Stimulated activated CD8-positive, alpha-beta memory T cell treated with anti-CD3 and anti-CD28 coated beads, Interleukin-4, amount 100 ng/mL, for 24 hours (primary cell): Measurements from ENCODE around the gene NETO2.
A peak's percentile ranks its signal among the peaks of the same experiment; 100 is the strongest.
"Not testable (repeated sequence)": the region's sequence is repeated elsewhere in the genome, so short reads cannot be mapped to it uniquely, and the experiment has no call there.

ENCODE experiments used
- DNase-seq: peaks from one replicate; pipeline ENCODE4 v3.0.0-alpha.2; 2020; ENCODE audit warnings: low read depth

NETO2 gene

DNA sequence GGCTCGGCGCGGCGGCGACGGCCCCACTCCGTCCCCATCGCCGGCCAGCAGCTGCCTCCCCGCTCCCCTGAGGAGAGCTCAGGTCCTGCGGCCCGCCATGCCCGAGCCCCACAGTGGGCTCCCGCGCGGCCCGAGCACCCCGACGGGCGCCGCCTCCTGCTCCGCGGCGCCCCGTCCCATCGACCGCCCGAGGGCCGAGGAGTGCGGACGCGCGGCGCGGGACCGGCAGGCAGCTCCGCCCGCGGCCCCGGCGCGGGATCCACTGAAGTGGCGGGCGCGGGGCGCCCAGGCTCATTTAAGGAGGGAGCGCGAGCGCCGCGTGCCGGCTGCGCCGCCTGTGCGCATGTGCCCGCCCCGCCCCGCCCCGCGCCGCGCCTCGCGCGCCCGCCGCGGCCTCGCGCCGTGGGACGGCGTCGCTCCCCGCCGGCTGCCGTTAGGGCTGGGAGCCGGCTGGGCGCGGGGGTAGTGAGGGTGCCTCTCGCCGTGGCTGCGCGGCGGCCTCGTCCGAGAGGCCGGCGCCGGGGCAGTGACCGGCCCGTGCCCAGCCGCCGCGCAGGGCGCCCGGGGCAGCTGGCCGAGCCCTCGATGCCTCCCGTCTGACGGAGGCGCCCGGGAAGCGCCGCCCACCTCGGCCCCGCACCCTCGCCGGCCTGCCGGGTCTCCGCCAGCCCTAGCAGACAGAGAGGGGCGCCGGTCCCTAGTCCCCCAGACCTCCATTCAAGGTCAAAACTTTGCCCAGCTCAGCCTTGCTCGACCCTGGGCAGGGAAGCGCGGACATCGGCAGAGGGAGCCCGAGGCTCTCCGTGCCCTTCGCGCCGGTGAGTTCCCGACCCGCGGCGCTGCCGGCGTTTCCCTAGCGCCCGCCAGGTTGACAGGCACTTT lies at the start of gene NETO2:
Gene NETO2, minus strand, starts transcription at position 269 of the 882 bp plus-strand sequence. CDS start 333 bp downstream, outside the sequence.
- peak; percentile 48 for DNase-seq

DNA sequence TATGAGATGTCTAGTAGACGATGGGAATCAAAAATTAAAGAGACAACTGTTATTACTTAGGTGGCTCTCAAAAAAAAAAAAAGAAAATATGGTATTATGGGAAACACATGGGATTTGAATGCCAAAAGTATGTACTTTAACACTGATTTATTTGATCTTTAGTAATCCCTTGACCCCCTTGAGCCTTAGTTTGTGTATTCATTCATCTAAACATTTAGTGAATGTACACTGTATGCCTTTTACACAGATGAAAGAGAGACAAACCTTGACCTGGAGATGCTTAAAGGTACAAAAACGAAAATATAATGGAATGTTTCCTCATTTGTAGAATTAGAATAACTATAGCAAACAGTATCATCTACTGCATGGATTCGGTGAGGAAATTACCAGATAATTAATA lies 38.6 kb upstream of the NETO2 start:
- DNase-seq = no peak

- not testable (repeated sequence) for DNase-seq
Measured at GRCh38 chr16:47181066-47181465, 37.3 kb upstream of the NETO2 start.

GRCh38 chr16:47180073-47180472 lies 36.3 kb upstream of the NETO2 start:
- DNase-seq = no peak

DNA sequence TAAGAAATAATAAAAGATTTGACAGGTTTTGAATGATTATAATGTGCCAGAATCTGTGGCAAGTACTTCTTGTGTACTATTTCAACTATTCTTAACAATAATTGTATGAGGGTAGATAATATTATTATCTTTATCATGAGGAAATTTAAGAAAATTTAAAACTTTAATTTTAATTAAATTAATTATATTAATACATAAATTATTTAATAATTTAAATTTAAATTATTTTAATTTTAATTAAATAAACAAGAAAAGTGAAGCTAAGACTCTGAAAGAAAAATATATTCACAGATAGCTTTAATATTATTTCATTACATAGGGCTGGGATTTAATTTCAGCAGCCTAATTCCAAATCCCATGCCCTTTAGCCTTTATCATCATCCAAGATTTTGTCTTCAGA lies 31.4 kb upstream of the NETO2 start:
- DNase-seq = no peak

- DNase-seq = no peak
Measured at GRCh38 chr16:47162670-47163420, 19.1 kb upstream of the NETO2 start.

DNA sequence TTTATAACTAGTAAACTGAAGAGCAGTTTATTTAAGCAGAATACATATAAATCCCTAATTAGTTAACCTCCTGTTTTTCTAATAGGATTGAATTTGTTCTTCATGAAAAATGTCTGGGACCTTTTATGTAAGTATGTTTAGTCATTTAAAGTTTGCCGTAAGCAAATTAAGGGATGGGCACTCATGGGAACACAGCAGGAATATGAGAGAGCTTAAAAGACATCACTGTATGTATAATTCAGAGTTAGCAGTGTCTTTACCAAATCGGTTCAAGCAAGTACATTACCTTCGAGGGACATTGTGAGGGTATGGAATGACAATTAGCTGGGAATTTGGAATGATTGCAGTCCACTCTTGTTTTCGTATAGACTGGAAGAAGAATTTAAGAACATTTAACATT lies 17.7 kb upstream of the NETO2 start:
- DNase-seq = no peak

DNA sequence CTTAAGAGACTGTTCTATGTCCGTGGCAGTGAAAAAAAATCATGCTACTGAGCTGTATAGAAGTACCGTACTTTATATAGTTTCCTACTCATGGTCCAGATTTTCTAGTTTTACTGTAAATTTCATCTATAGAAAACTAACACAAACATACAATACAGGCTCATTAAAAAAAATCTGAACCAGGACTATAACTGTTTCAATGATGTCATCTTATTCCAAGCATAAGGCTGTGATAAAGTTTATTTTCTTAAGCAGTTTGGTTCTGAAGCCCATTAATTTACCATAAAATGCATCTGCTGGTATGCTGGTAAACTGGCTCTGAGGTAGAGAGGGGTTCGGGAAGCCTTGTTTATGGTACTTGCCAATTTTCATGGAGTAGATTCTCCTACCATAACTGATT lies 16.7 kb upstream of the NETO2 start:
- DNase-seq = no peak

- no peak for DNase-seq
Measured at GRCh38 chr16:47158992-47159391, 15.2 kb upstream of the NETO2 start.

DNA sequence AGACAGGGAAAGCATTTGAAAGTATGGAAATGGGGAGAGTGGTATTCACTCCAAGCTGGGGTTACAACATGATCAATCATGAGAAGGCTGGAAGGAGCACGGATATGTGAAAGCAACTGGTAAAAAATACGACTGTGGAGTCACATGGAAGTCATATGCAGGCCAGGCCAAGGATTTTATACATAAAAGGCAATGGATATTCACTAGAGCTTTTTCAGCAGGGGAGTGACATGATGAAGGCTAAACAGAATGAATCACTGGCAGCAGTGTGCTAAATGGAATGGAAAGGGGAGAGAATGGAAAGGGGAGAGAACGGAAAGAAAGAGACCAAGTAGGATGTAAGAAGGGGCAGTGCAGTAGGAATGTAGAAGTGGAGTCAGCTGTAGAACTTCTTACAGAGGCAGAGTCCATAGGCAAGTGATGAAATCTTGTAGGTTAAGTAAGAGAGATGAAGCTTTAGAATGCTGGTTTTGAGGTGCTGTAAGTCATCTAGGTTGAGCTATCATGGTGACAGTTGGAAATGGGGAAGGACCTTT lies 13.0 kb upstream of the NETO2 start:
- DNase-seq = no peak

DNA sequence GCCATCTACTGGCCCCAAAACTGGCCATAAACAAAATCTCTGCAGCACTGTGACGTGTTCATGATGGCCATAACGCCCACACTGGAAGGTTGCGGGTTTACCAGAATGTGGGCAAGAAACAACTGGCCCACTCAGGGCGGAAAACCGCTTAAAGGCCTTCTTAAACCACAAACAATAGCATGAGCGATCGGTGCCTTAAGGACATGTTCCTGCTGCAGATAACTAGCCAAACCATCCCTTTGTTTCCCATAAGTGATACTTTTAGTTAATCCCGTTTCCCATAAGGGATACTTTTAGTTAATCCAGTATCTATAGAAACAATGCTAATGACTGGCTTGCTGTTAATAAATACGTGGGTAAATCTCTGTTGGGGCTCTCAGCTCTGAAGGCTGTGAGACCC lies 8.8 kb upstream of the NETO2 start:
- not testable (repeated sequence) for DNase-seq

GRCh38 chr16:47150067-47150466 lies 6.3 kb upstream of the NETO2 start:
- DNase-seq = no peak

GRCh38 chr16:47144559-47144877 lies 773 bp upstream of the NETO2 start:
- DNase-seq = no peak

GRCh38 chr16:47142821-47143676 lies 696 bp downstream of the NETO2 start:
- DNase-seq = peak; percentile 47

DNA sequence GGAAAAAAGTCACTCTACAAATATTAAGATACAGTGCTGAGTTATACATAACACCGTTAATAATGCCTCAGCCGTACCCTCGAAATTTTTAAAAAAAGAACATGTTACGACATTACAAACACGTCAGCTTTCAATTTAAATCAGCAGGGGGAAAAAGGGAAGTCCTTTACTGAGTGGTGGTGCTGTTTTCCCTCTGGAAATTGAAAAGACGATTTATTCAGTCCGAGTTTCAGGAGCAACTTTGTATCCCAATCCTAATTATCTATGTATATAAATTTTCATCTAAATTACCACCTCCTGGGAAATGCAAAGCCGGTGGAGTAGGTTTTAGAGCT lies 1.3 kb downstream of the NETO2 start:
- no peak for DNase-seq

DNA sequence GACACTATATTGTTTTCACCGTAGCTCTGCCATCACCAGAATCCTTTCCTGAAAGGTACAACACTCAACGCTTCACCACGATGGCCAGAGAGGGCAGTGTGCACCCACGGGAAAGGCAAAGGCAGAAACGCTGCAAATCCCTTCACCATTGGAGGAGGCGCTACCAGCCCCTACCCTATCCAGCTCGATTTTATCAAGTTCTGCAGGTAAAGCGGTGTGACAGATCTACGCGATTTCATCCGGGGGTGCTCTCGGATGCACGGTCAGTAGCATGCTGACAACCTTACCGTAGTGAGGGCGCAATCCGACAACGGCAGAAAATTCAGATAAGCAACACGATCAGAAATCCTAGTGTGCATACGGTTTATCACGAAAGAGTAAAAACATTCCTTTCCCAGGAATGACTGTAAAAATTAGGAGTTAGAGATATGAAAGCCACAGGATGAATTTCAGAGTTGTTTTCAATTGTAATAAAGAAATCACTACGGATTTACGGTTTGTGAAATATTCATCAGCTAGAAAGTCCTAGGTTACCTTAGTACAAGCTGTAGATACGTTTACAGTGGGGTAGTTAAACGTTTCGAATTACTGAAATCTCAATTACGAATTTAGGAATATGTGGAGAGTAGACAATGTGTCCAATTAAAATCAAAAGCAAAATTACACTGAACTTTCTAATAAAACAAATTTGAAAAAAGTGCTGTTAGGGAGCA lies 1.8 kb downstream of the NETO2 start:
- DNase-seq = peak; percentile 65

GRCh38 chr16:47140686-47141085 lies 3.1 kb downstream of the NETO2 start:
- DNase-seq = no peak

GRCh38 chr16:47139561-47140185 lies 4.1 kb downstream of the NETO2 start:
- no peak for DNase-seq

DNA sequence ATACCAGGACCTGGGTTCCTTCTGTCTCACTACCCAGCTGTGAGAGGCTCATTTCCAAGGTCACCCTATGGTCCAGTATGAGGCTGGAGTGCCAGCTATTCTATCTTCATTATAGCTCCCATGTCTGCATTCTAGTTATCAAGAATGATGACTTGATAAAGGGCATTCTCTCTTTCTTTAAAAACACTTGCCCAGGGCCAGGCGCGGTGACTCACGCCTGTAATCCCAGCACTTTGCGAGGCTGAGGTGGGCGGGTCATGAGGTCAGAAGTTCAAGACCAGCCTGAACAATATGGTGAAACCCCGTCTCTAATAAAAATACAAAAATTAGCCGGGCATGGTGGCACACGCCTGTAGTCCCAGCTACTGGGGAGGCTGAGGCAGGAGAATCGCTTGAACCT lies 5.8 kb downstream of the NETO2 start:
- not testable (repeated sequence) for DNase-seq

GRCh38 chr16:47136099-47136842 lies 7.5 kb downstream of the NETO2 start:
- DNase-seq = no peak
